Skeletal muscle tissue (tissue), 4 donors: ENCODE data around the gene NYAP2. TPM values are rescaled to one million over a fixed set of nuclear protein-coding genes. Genes with fewer than 3 reads are reported as not detected.
A peak's percentile ranks its signal among the peaks of the same experiment; 100 is the strongest.

ENCODE experiments used
- H3K27ac ChIP-seq: one replicate; pipeline ENCODE4 v1.7.0; 2013; ENCODE audit warnings: mild to moderate bottlenecking, low read depth, low read length, inconsistent platforms
- H3K27me3 ChIP-seq, 3 donors: one replicate each; pipeline ENCODE4 v1.7.0; 2013; ENCODE audit warnings: low read length in 3 of 3; ENCODE audit not compliant: control insufficient read depth in 3 of 3, insufficient read depth in 3 of 3
- H3K36me3 ChIP-seq, 3 donors: one replicate each; pipeline ENCODE4 v1.7.0; 2013; ENCODE audit warnings: low read length in 3 of 3; ENCODE audit not compliant: control insufficient read depth in 3 of 3, insufficient read depth in 3 of 3
- H3K4me1 ChIP-seq, 3 donors: one replicate each; pipeline ENCODE4 v1.7.0; 2013; ENCODE audit warnings: low read length in 3 of 3, mild to moderate bottlenecking in 3 of 3; ENCODE audit not compliant: control insufficient read depth in 3 of 3, insufficient read depth in 3 of 3
- H3K4me3 ChIP-seq, 3 donors: one replicate each; pipeline ENCODE4 v1.7.0; 2013; ENCODE audit warnings: low read length in 3 of 3
- H3K9ac ChIP-seq, 3 donors: one replicate each; pipeline ENCODE4 v1.7.0; 2013; ENCODE audit warnings: low read length in 3 of 3, mild to moderate bottlenecking in 3 of 3, moderate library complexity in 2 of 3, low read depth in 1 of 3
- H3K9me3 ChIP-seq, 3 donors: one replicate each; pipeline ENCODE4 v1.7.0; 2013; ENCODE audit warnings: low read length in 3 of 3; ENCODE audit not compliant: control insufficient read depth in 3 of 3
- total RNA-seq: library from RNA; depleted of rRNA; stranded (reverse); fragments of >200 nt; gene quantifications from one replicate; pipeline ENCODE4 v1.2.3, GENCODE V29; 2014
- donor health status: Osteomylitis.

The NYAP2 gene
- total RNA-seq, 1 donor from 2014 or later: 0.52 TPM

DNA sequence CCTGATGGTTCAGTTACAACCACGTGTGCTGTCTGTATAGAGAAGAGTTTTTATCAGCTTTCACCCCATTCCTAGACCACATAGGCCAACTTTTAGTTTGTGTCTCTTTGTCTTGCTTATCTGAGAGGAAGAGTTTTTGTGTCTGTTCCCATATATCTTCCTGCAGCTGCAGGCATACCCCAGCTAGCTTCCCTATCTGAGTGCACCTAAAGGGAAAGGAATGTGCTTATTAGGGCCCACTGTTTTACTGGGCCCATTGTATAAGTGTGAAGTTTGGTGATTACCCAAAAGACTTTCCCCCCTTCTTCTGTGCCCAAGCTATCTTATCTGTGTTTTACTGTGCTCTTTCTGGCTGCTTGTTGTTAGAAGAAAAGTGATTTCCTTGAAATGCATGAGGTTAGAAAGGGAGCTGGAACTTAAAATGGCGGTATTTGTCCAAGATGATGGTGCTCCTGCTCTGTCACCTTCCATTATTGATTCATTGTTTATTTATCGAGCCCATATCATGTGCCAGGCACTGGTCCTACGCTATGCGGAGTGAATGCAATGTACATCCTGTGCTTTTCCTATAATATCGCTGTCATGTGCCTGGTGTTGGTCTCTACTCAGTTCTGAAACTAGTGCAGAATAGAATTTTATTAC is 57.2 kb downstream of the NYAP2 start:
- no peak overlapping the region for H3K27ac ChIP-seq
- no peak overlapping the region for H3K4me3 ChIP-seq
- no peaks in the 10 kb centered on the region for H3K4me1 ChIP-seq
- no peaks in the 10 kb centered on the region for H3K27me3 ChIP-seq
- H3K36me3 ChIP-seq: no peaks in the 10 kb centered on the region
- H3K9me3 ChIP-seq: no peaks in the 10 kb centered on the region
- no peak overlapping the region for H3K9ac ChIP-seq

- no peak overlapping the region for H3K4me3 ChIP-seq
- H3K27ac ChIP-seq: no peak overlapping the region
- no peaks in the 10 kb centered on the region for H3K9me3 ChIP-seq
- no peak overlapping the region for H3K9ac ChIP-seq
- H3K36me3 ChIP-seq: no peaks in the 10 kb centered on the region
- no peaks in the 10 kb centered on the region for H3K27me3 ChIP-seq
- no peaks in the 10 kb centered on the region for H3K4me1 ChIP-seq
Observed at GRCh38 chr2:225457482-225457881, 58.0 kb downstream of the NYAP2 start.

DNA sequence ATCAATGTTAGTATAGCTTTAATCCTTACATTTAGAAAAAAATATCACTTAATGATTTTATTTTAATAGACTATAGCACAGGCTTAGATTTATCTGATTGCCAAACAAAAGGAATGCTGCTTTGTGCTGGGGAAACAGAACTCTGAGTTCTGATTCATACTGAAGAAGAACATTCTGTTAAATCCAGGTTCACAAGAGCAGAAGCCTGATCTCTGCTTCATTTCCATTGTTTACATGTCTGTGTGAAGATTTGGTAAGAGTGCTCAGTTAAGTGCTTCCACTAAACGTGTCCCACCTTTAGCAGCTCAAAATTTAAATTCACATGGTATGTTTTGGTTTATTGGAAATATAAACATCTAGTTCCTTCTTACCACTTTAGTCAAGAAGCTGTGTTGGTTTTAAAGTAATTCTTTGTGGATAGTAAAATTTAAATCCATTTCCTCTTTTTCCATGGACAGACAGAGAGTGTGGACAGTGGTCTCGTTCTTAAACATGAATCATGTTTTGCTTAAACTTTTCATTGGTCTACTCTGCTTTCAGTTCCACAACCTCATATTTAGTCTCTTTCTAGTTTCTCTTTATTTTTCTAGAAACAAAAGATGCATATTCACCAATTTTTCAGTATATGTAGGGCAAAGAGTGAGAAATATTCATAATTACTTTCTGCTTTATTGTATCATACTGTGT is 59.1 kb downstream of the NYAP2 start:
- Histone ChIP-seq H3K36me3 (no peaks in the 10 kb centered on the region), H3K27ac (no peak overlapping the region), H3K4me3 (no peak overlapping the region)

DNA sequence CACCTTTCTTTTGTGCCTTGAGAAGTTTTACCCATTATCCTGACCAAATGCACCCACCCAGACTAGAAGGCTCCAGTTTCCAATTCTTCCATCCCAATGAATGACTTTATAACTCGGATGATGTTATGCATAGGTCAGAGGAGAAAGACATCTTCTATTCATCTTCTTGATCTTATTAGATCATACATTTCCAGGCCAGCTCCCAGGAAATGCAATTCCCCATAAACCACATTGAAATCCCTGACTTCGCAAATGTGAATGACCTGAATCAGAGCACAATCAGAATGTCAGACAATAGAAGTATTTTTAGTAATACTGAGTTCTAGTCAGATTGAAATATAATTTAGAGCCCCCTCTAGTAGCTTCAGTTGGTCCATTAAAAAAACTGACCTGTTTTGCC is 62.9 kb downstream of the NYAP2 start:
- Histone ChIP-seq H3K27me3 (no peaks in the 10 kb centered on the region), H3K27ac (no peak overlapping the region), H3K9ac (no peak overlapping the region), H3K36me3 (no peaks in the 10 kb centered on the region), H3K9me3 (no peaks in the 10 kb centered on the region), H3K4me1 (no peaks in the 10 kb centered on the region), H3K4me3 (no peak overlapping the region)

More for the DNA sequence above, 59.1 kb downstream of the NYAP2 start:
- no peak overlapping the region for H3K9ac ChIP-seq
- H3K27me3 ChIP-seq: no peaks in the 10 kb centered on the region
- H3K9me3 ChIP-seq: no peaks in the 10 kb centered on the region
- H3K4me1 ChIP-seq: no peaks in the 10 kb centered on the region

DNA sequence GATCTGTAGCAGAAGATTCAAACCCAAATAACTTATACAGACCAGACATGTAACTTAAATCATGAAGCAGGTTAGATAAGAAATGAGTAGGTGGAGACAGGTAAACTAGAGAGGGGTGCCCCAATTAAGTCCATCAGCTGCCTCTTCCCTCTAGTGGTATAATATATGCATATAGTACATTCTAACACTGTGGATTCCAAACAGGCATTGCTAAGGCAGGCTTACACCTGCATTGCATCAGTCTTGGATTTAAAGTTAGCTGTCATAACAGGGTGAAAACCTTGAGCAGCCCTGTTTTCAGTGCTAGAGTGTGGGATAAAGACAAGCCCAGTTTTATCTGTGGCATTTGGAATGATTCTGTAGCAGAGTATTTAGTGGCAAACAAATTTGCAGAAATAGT is 63.4 kb downstream of the NYAP2 start:
- Histone ChIP-seq H3K4me1 (no peaks in the 10 kb centered on the region), H3K9ac (no peak overlapping the region), H3K9me3 (no peaks in the 10 kb centered on the region), H3K36me3 (no peaks in the 10 kb centered on the region), H3K4me3 (no peak overlapping the region), H3K27ac (no peak overlapping the region), H3K27me3 (no peaks in the 10 kb centered on the region)

DNA sequence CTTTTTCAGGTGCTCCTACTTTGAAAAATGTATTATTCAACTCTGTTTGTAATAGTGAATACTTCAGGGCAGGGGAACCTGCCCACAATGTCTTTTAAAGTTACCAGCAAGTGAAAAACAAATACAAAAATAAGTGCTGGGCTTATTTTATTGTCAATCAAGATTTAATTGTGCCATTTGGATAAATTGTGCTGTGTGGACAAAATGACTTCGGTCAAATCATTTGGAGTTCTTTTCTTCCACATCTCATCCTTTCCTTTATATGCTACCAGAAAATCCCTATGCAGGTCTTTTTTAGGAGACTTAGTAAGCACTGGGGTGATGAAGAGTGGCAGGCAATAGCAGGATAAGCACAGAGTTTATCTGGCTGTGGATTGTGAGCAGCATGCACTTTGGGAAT is 63.9 kb downstream of the NYAP2 start:
- no peak overlapping the region for H3K27ac ChIP-seq
- no peaks in the 10 kb centered on the region for H3K9me3 ChIP-seq
- no peaks in the 10 kb centered on the region for H3K36me3 ChIP-seq
- no peaks in the 10 kb centered on the region for H3K27me3 ChIP-seq
- H3K4me3 ChIP-seq: no peak overlapping the region
- H3K9ac ChIP-seq: no peak overlapping the region
- no peaks in the 10 kb centered on the region for H3K4me1 ChIP-seq

GRCh38 chr2:225464346-225465025 is 65.0 kb downstream of the NYAP2 start:
- Histone ChIP-seq H3K4me1 (no peaks in the 10 kb centered on the region), H3K27me3 (no peaks in the 10 kb centered on the region), H3K4me3 (peak overlapping the region in 1 of 3 donors; percentile 36), H3K9me3 (no peaks in the 10 kb centered on the region), H3K36me3 (no peaks in the 10 kb centered on the region), H3K9ac (no peak overlapping the region), H3K27ac (no peak overlapping the region)

- Histone ChIP-seq H3K4me3 (no peak overlapping the region), H3K9ac (no peak overlapping the region), H3K9me3 (no peaks in the 10 kb centered on the region), H3K27me3 (no peaks in the 10 kb centered on the region), H3K4me1 (no peaks in the 10 kb centered on the region), H3K27ac (no peak overlapping the region), H3K36me3 (no peaks in the 10 kb centered on the region)
Observed at GRCh38 chr2:225465827-225466226, 66.3 kb downstream of the NYAP2 start.

DNA sequence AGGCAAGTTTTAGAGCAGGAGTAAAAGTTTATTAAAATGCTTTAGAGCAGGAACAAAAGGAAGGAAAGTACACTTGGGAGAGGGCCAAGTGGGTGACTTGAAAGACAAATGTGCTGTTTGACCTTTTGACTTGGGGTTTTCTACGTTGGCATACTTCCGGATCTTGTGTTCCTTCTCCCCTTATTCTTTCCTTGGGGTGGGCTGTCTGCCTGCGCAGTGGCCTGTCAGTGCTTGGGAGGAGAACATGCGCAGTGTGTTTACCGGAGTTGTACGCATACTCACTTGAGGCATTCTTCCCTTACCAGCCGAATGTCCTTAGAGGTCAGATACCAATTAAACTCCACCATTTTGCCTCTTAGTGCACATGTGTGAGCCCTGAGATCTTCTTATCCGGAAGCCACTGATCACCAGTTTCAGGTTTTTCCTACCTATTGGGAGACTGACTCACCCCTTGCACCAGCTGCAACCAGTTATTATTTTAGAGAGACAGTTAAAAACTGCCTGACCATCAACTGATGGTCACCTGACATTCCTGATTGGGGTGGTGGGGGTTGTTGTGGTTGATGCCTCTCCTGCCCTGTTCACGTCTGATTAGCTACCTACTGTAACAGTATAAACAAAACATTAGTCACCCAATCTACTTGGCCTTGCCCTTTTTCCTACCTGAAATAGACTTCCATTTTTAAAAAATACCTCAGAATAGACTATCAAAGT is 67.5 kb downstream of the NYAP2 start:
- no peak overlapping the region for H3K27ac ChIP-seq
- H3K4me3 ChIP-seq: no peak overlapping the region
- H3K36me3 ChIP-seq: no peaks in the 10 kb centered on the region
- H3K9ac ChIP-seq: no peak overlapping the region
- H3K4me1 ChIP-seq: no peaks in the 10 kb centered on the region
- H3K9me3 ChIP-seq: no peaks in the 10 kb centered on the region
- H3K27me3 ChIP-seq: no peaks in the 10 kb centered on the region

DNA sequence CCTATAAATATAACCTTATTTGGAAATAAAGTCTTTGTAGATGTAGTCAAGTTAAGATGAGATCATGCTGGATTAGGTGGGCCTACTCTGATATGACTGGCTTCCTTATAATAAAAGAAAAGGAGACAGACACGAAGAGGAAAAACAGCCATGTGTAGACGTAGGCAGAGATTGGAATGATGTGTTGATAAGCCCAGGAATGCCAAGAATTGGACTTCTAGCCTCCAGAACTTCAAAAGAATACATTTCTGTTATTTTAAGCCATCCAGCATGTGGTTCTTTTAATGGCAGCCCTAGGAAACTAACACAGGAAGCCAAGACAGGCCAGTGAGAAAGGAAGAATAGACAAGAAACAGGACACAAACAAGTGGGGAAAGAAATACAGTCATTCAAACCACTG is 68.6 kb downstream of the NYAP2 start:
- no peak overlapping the region for H3K9ac ChIP-seq
- no peaks in the 10 kb centered on the region for H3K4me1 ChIP-seq
- no peak overlapping the region for H3K27ac ChIP-seq
- no peaks in the 10 kb centered on the region for H3K36me3 ChIP-seq
- H3K9me3 ChIP-seq: no peaks in the 10 kb centered on the region
- H3K4me3 ChIP-seq: no peak overlapping the region
- no peaks in the 10 kb centered on the region for H3K27me3 ChIP-seq
